22Rv1 (cell line): ENCODE results near the gene DOCK3.

Experiments
- ZFX ChIP-seq: fragments of 450-650 bp; IDR thresholded peaks from 2 replicates; pipeline ENCODE4 v1.6.1; 2017; ENCODE audit warnings: antibody characterized with exemption, borderline replicate concordance
- TF ChIP-seq, protein P1 (sequence below): fragments of 450-650 bp; IDR thresholded peaks from 2 replicates; pipeline ENCODE4 v1.5.1; 2017; ENCODE audit warnings: mild to moderate bottlenecking

DNA sequence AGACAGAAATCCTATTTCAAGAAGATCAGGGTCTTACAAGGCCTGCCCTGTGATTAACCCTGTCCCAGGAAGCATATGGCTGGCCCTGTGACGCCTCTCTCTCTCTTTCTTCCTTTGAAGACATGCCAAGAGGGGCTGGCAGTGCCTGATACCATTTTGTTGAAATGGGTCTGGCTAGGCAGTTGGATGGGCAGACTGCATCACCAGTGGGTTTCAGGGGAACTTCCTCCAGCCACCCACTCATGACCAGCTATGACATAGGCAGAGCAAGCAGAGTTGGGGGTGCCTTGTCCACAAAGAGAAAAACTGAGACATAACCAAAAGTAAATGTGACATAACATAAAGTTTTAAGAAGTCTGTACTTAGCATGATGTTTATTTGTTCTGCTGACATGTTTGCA, 679.0 kb downstream of the DOCK3 start:
- TF ChIP-seq, protein P1, sequence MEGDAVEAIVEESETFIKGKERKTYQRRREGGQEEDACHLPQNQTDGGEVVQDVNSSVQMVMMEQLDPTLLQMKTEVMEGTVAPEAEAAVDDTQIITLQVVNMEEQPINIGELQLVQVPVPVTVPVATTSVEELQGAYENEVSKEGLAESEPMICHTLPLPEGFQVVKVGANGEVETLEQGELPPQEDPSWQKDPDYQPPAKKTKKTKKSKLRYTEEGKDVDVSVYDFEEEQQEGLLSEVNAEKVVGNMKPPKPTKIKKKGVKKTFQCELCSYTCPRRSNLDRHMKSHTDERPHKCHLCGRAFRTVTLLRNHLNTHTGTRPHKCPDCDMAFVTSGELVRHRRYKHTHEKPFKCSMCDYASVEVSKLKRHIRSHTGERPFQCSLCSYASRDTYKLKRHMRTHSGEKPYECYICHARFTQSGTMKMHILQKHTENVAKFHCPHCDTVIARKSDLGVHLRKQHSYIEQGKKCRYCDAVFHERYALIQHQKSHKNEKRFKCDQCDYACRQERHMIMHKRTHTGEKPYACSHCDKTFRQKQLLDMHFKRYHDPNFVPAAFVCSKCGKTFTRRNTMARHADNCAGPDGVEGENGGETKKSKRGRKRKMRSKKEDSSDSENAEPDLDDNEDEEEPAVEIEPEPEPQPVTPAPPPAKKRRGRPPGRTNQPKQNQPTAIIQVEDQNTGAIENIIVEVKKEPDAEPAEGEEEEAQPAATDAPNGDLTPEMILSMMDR: no peak
- TF ChIP-seq ZFX: no peak
